ENCODE data around the gene PHYKPL.

- TF ChIP-seq ZNF350 (CRISPR knock-in tag; IDR thresholded peaks at IDR 0.05; ENCODE audit: borderline replicate concordance, low read depth) (no peak), CHD4 (IDR thresholded peaks at IDR 0.05; ENCODE audit: borderline replicate concordance, low read length) (no peak), CHCHD3 (CRISPR knock-in tag; IDR thresholded peaks at IDR 0.05) (no peak), ZBTB25 (CRISPR knock-in tag; IDR thresholded peaks at IDR 0.05) (no peak), EP300 (IDR thresholded peaks at IDR 0.05; ENCODE audit: low read depth in 2 of 2, low read length in 2 of 2) (no peak), EP300 (CRISPR knock-in tag; IDR thresholded peaks at IDR 0.05; ENCODE audit: borderline replicate concordance) (no peak), SRF (IDR thresholded peaks at IDR 0.05; ENCODE audit: low read depth, low read length) (no peak), CTCF (CRISPR knock-in tag; IDR thresholded peaks at IDR 0.05) (no peak), STAT5B (CRISPR knock-in tag; IDR thresholded peaks at IDR 0.05) (no peak)
These were observed 33.1 kb upstream of the PHYKPL start for GRCh38 chr5:178265746-178266145.
